ENCODE data around the gene MND1. TPM values are rescaled to one million over a fixed set of nuclear protein-coding genes. Genes with fewer than 3 reads are reported as not detected.

MND1 gene, protein sequence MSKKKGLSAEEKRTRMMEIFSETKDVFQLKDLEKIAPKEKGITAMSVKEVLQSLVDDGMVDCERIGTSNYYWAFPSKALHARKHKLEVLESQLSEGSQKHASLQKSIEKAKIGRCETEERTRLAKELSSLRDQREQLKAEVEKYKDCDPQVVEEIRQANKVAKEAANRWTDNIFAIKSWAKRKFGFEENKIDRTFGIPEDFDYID
- total RNA-seq, result 20.9 and 21.1 TPM in 2 replicates

DNA sequence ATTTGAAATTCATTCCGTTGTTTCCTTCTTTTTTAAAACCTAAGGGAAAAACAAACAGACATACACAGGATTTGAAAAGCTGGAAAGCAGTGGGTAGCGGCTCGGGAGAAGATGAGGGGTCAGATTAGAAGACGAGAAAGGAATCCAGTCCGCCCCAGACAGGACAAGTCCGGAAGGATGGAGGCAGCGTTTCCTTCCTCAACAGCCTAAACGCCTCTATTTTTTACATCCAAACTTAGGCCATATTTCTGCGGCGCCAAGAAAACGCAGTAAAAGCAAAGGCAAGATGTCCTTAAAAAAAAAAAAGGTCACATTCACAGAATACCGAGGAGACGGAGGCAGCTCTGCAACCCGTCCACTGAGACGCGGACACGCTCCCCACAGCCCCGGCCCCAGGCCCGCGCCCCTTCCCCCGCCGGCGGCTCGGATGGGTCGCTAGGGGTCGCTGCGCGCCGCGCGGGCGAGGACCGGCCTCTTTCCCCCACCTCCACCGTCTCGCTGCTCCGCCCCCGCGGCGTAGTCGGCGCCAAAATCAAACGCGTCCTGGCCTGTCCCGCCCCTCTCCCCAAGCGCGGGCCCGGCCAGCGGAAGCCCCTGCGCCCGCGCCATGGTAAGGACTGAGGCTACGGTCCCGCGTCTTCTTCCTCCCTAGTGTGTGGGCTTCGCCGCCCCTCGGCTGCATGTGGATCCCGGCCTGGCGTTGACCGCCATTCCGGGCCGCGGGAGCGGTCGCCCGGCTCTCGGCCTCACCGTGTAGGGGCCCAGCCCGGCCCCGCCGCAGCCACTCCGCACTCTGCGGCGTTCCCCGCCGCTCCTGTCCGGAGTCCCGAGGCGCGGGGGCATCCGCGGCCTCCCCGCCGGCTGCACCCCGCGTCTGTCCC lies at the start of gene MND1:
Gene MND1, plus strand, starts transcription at position 558 of the 881 bp plus-strand sequence. Its CDS starts 50 bp downstream, at position 608.
- intact Hi-C loops (cut with micrococcal nuclease), result loop anchor here (1.0 to 10.0 kb wide), 8 partner anchors 78 to 1210 kb away; partner anchors contain the start of gene PLRG1

DNA sequence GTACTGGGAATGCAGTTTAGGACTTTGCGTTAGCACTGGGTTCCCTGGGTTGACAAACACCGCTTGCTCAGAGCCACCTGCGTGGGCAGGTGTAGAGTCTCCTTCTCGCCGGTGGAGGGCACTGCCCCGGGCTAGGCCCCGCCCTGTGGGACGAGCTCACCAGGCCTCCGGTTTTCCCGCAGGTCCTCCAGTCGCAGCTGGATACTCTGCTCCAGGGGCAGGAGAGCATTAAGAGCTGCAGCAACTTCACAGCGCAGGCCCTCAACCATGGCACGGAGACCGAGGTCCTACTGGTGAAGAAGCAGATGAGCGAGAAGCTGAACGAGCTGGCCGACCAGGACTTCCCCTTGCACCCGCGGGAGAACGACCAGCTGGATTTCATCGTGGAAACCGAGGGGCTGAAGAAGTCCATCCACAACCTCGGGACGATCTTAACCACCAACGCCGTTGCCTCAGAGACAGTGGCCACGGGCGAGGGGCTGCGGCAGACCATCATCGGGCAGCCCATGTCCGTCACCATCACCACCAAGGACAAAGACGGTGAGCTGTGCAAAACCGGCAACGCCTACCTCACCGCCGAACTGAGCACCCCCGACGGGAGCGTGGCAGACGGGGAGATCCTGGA lies 49.2 kb upstream of the MND1 start:
- intact Hi-C loops (cut with micrococcal nuclease), result no loop called here

DNA sequence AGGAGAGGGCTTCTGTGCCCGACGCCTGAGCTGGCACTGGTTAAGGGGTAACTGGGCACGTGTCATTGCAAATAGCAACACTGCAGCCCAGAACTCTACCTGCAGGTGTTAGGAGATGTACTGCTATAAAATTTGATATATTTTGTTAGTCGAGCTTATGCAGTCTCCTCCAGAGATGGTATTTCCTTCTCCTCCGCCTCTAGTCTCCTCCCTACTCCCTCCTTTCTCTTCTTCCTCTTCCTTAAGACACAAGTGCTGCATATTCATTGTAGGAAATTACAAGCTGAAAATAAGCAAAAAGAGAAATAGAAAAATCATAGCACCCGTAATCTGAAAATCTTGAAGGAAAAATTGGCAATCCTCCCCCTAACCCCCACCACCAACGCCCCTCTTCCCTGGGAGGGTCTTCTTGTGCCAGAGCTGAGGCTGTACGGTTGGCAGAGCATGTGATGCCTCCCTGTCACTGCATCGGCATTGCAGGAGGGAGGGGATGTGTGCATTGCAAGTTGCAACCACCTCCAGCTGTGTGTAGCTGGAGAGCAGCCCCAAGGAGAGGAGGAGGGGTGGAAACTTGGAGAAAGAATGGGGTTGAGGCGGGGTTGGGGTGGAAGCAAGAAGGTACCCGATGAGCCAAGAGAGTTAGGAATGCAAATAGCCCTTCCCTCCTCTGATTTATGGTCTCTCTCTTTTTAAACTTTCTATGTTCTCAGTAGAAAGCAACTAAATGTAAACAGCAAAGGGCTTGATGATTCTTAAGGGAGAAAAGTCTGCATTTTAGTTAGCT lies 48.3 kb upstream of the MND1 start:
- intact Hi-C loops (cut with micrococcal nuclease), result no loop called here

DNA sequence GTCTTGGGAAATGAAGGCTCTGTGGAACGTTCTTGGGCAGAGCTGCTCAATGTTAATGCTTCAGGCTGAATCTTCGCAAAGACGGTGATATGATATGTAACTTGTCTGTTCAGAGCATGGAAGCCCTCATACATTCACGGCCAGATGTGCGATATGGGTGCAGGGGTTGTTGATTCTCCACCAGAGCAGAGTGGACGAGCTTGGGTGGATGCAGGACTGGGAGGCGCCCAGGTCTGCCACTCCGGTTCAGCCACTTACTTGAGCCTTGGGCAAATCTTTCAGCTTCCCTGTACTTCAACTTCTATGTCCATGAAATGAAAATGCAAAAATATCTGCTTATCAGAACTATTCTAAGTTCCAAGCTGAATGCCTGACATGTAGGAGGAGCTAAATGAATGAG lies 47.4 kb upstream of the MND1 start:
- intact Hi-C loops (cut with micrococcal nuclease), result no loop called here

DNA sequence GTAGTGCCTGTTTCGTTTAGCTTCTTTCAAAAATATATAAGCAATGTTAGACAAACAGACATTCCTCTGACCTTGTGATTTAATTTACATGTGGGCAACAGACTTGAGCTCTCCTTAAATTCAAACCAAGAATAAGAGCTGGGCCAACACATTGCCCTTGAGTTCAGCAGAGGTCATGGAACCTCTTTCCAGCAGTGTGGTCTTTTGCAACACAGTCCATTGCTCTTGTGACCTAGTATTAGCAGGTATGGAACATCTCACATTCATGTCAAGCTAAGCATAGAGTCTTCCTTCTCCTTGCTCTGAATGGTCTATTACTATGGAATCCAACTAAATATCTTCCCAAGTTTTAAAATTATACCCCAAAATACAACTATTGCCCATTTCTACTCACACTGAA lies 33.7 kb upstream of the MND1 start:
- intact Hi-C loops (cut with micrococcal nuclease), result no loop called here

DNA sequence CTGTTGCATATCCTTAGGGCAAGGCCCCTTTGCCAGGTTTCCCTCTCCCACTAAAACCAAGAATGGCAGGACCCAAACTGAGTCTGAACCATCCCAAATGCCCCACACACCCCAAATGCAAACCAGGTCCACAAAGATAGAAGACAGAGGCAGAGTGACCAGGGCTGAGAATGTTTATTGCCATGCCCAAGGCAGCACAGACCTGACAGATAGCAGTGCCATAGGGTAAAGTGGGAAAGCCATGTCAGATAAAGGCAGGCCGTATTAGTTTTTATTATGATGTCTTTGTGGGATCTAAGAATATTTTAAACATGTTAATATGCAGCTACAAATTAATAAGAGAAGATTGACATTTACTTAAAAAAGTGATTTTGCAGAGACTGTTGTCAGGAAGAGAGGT lies 29.6 kb upstream of the MND1 start:
- intact Hi-C loops (cut with micrococcal nuclease), result no loop called here

DNA sequence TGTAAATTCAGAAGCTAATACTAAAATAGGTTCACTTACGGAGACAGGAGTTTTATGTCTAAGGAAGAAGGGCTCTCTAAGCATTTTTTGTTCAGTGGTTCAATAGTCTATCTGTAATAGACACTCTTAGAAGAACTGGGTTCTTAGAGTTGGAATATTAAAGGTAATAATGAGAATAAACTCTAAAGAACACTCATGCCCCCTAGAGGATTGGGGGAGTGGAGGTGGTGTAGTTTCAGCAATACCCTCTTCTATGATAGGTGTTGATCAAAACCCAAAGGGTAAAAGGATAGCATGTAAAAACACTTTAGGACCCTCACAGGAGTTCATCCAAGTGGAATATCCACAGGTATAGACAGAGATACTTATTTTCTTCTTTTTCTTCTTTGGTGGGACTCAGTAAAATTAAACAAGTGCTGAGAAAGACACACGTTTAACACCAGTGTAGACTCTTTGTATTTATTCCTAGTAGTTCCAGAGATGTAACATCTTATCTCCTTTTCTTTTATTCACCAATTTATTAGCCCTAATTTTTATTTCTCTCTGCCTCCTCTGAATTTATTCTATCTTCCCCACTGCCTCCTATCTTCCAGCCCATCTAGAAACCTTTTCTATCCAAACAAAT lies 25.7 kb upstream of the MND1 start:
- intact Hi-C loops (cut with micrococcal nuclease), result loop anchor here (1.0 to 2.0 kb wide), 2 partner anchors 176 to 236 kb away; no protein-coding TSS in a partner anchor

DNA sequence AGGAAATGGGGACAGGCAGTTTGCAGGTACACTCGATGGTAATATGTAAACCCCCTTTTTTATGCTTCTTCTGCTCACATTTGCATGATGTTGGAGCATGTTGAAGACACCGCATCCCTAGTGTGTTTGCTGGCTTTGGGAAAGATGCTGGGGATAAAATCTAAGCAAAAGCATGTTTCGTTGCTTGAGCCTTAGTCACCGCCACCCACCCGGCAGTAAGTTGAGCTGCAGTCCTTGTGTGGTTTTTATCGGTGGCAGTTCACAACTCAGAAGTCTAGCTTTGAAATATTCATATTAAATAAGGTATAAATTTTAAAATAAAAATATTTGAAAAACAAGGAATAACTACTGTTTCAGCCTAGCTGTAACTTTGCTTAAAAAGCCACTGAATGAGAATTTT lies 21.7 kb upstream of the MND1 start:
- intact Hi-C loops (cut with micrococcal nuclease), result no loop called here

DNA sequence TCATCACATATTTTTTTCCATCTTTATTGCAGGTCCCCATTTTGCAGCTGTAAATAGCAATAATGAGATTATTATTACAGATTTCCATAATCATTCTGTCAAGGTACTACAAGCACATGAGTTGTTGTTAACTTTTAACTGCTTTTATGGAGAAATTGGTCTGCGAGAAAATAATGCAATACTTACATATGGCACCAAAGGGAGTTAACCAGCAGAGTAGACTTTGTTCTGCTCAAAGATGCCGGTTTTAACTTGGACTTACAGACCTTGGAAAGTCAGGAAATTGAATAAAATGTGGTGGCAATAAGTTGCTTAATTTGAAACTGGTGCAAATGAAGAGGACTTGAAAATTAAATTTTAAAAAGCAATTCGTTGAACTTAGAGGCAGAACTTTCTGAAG lies 20.4 kb upstream of the MND1 start:
- intact Hi-C loops (cut with micrococcal nuclease), result no loop called here

DNA sequence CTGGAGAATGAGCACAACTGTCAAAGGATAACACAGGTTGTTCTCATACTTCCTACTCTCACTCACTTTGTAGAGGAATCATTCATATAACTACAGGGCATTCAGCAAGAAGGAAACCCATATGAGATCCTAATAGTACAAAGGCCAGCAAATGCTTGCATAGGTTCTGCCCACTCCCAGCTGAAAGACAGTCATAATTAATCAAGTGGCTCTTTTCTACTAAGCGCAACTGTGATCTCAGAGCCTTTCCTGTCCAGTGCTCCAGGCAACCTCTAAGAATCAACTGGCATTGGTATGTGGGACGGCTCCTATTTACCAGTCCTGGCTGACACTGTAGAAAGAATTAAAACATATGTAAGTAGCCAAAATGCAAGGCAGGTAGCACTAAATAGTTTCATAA lies 18.9 kb upstream of the MND1 start:
- intact Hi-C loops (cut with micrococcal nuclease), result no loop called here

DNA sequence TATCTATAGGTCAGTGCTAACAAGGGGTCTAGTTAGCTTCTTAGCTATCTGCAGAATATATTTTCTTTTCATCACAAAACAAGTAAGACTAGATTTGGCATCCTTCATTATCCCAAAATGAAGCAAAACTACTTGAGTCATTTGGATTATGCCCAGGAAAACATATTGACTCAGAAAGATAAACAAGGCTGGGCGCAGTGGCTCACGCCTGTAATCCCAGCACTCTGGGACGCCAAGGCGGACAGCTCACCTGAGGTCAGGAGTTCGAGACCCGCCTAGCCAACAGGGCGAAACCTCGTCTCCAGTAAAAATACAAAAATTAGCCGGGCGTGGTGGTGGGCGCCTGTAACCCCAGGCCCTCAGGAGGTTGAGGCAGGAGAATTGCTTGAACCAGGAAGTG lies 18.0 kb upstream of the MND1 start:
- intact Hi-C loops (cut with micrococcal nuclease), result no loop called here

DNA sequence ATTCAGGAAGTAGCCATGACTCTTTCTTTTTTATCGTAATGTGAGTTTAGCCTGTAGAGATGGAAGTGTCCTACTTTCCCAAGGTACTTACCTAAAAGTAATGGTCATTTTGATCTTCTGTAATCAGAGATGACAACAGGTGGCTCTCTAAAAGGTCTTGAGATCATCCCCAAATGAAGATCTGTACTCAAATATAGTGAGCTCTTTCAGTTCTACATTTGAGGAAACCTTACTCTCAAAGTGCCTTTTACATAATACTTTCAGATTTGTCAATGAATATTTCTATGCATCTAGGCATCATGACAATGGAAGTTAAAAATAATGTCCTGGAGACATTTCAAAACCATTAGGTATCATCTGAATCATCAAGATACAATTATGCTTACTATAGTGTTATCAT lies 17.2 kb upstream of the MND1 start:
- intact Hi-C loops (cut with micrococcal nuclease), result no loop called here

DNA sequence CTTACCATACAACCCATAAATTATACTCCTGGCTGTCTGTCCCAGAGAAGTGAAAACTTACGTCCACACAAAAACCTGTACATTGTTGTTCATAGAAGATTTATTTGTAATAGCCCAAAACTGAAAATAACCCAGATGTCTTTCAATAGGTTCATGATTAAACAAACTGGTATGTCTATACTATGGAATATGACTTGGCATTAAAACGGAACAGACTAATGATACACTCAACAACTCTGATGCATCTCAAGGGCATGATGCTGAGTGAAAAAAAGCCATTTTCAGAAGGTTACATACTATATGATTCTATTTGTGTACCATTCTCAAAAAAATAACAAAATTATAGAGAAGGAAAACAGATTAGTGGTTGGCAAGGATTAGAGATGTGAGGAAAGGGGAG lies 11.6 kb upstream of the MND1 start:
- intact Hi-C loops (cut with micrococcal nuclease), result no loop called here

DNA sequence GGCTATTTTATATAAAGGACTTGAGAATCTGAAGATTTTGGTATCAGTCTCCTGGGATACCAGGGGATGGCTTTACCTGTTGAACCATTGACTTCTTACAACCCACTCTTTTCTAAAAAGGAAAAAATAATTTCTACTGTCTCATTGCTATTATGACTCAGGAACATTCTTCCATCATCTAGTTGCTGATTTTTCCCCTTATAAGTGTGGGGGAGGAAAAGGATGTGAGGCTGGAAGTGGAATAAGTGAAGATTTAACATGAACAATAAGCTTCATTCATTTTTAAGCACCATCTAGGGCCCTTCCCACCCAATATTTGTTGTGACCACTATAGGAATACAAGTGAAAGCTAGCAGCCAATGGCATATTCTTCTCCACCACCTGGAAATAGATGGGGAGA lies 10.6 kb upstream of the MND1 start:
- intact Hi-C loops (cut with micrococcal nuclease), result no loop called here

DNA sequence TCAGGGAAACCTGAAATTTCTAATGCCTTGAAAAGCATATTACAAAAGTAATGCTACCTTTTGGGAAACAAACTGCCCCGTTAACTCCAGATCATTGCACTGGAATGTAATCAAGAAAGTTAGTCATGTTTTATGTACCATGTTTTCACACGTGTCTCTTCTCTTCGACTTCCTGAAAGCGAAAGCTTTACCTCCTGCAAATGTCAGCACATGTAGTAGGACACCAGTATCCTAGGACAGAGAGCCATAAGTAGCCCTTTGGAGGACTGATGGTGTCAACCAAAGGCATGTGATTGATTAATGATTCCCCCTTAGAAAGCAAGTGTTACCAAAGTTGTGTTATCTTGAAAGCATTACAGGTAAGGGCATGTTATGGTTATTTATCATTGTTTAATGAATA lies 8.8 kb upstream of the MND1 start:
- intact Hi-C loops (cut with micrococcal nuclease), result no loop called here

DNA sequence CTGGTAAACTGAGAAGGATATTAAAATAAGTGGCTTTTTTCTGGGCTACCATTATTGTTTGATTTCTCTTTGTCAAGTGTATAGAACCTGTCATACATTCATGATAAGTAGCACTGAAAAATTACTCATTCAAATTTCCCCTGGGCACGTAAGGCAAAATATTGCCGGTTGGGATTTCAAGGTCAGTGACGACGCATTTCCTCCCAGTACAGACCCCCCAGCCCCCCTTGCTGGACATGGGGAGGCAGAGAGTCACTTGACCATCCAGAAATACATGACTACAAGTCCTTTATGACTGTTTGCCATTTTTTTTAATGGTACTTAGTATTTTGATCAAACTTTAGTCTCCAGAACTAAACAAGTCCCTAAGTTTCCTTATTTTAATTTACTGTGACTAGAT lies 6.8 kb upstream of the MND1 start:
- intact Hi-C loops (cut with micrococcal nuclease), result no loop called here

DNA sequence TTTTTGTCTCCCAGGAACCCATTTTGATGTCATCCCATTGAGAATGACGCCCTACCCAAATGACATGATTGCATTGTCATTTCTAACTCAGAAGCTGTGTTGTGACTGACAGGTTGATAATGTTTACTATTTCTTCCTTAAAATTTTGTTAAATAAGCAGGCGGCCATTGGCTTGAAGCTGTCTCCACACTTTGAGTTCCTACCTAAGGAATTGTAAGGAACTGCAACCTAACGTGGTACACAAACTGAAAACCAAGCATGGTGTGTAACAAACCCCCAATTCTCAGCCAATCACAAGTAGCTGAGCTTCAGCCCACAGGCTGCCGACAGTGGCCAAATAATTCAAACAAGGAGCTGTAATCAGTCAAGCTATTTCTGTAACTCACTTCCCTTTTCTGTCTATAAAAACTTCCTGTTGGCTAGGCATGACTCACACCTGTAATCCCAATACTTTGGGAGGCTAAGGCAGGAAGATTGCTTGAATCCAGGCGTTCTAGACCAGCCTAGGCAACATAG lies 2.9 kb upstream of the MND1 start:
- intact Hi-C loops (cut with micrococcal nuclease), result loop anchor here (10.0 kb wide), 1 partner anchor 1213 kb away; the partner anchor contains the start of gene PLRG1

DNA sequence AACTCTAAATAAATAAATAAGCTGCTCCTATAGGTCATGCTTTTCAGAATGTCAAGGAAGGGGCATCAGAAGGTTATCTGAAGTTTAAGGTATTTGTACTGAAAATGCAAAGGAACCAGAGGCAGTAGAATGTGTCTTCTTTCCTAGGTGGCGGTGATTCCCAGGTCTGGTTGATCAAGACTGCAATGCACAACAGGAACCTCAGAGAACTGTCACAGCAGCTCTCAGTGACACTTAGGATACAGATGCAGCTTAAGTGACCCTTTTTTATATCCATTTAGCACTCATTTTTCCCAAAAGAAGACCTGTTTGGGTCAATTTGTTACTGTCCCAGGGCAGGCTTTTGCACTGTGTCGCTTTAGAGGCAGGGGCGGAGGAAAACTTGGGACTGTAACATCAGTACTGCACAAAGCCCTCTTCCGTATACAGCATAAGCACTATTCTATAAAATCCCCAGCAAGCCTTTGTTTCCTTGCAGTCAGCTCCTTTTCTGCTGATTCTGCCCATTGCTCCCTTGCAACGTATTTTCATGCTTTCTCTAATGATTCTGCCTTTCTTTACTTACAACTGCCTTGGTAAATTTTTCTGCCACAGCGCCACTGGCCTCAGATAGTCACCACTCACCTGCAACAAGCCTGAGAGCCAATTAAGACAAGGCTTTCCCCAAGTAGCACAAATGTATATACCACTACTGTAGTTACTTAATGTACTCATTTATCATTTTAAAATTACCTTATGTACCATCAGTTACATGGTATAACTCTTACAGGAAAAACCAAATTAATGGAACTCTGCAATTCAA lies 1.5 kb upstream of the MND1 start:
- intact Hi-C loops (cut with micrococcal nuclease), result loop anchor here (10.0 kb wide), 1 partner anchor 1212 kb away; the partner anchor contains the start of gene PLRG1

Measured in T-helper 2 cell treated with Interferon-gamma antibody and Interleukin-4, amounts not matched to agents 100 ng/mL and 5 ng/mL, for 36 hours (primary cell).